HG03045 (cell line): ENCODE results near the gene UVRAG.

Experiments used
- ATAC-seq: cut with Tn5 transposase; IDR thresholded peaks from one replicate; pipeline ENCODE4 v1.9.1; 2021; ENCODE audit warnings: mild to moderate bottlenecking, moderate library complexity; ENCODE audit not compliant: unreplicated experiment

The UVRAG gene

GRCh38 chr11:75996523-75997442 is 181.8 kb downstream of the UVRAG start:
- no peak for ATAC-seq

- no peak for ATAC-seq
Measured at GRCh38 chr11:76004400-76004799, 189.4 kb downstream of the UVRAG start.

GRCh38 chr11:76005756-76006155 is 190.7 kb downstream of the UVRAG start:
- no peak for ATAC-seq

- no peak for ATAC-seq
Measured at GRCh38 chr11:76007166-76007565, 192.2 kb downstream of the UVRAG start.

- no peak for ATAC-seq
Measured at GRCh38 chr11:76008474-76008873, 193.5 kb downstream of the UVRAG start.

- ATAC-seq = no peak
Measured at GRCh38 chr11:76010051-76010450, 195.0 kb downstream of the UVRAG start.

- no peak for ATAC-seq
Measured at GRCh38 chr11:76013526-76013925, 198.5 kb downstream of the UVRAG start.

- ATAC-seq = no peak
Measured at GRCh38 chr11:76023236-76024068, 208.4 kb downstream of the UVRAG start.

GRCh38 chr11:76025068-76025467 is 210.1 kb downstream of the UVRAG start:
- ATAC-seq = no peak

GRCh38 chr11:76025817-76026216 is 210.8 kb downstream of the UVRAG start:
- no peak for ATAC-seq

GRCh38 chr11:76026281-76026680 is 211.3 kb downstream of the UVRAG start:
- no peak for ATAC-seq

- no peak for ATAC-seq
Measured at GRCh38 chr11:76026862-76027261, 211.9 kb downstream of the UVRAG start.

GRCh38 chr11:76030286-76030685 is 215.3 kb downstream of the UVRAG start:
- ATAC-seq = no peak

GRCh38 chr11:76030968-76031590 is 216.1 kb downstream of the UVRAG start:
- no peak for ATAC-seq

- ATAC-seq = no peak
Measured at GRCh38 chr11:76033699-76034098, 218.7 kb downstream of the UVRAG start.

GRCh38 chr11:76035020-76035419 is 220.0 kb downstream of the UVRAG start:
- no peak for ATAC-seq

GRCh38 chr11:76038608-76039007 is 223.6 kb downstream of the UVRAG start:
- no peak for ATAC-seq

- no peak for ATAC-seq
Measured at GRCh38 chr11:76041208-76041607, 226.2 kb downstream of the UVRAG start.

- no peak for ATAC-seq
Measured at GRCh38 chr11:76044750-76045320, 229.8 kb downstream of the UVRAG start.

GRCh38 chr11:76047231-76047630 is 232.2 kb downstream of the UVRAG start:
- no peak for ATAC-seq

GRCh38 chr11:76047766-76048165 is 232.8 kb downstream of the UVRAG start:
- ATAC-seq = no peak
